Osteocyte (in vitro differentiated cells): Measurements from ENCODE around the gene CCSER1. TPM values are rescaled to one million over a fixed set of nuclear protein-coding genes. Genes with fewer than 3 reads are reported as not detected.
"Not testable (repeated sequence)": the region's sequence is repeated elsewhere in the genome, so short reads cannot be mapped to it uniquely, and the experiment has no call there.

ENCODE experiments used
- DNase-seq: peaks from one replicate; pipeline ENCODE4 v3.0.0; 2021; ENCODE audit warnings: mixed read lengths; ENCODE audit not compliant: unreplicated experiment; ENCODE audit errors: extremely low spot score
- H3K27ac Mint-ChIP-seq: one replicate; pipeline ENCODE4 v1.8.0; 2021; ENCODE audit warnings: mild to moderate bottlenecking, mixed read lengths; ENCODE audit not compliant: unreplicated experiment
- H3K27me3 Mint-ChIP-seq: one replicate; pipeline ENCODE4 v1.8.0; 2021; ENCODE audit warnings: mixed read lengths; ENCODE audit not compliant: unreplicated experiment
- H3K36me3 Mint-ChIP-seq: one replicate; pipeline ENCODE4 v1.8.0; 2021; ENCODE audit warnings: mixed read lengths; ENCODE audit not compliant: unreplicated experiment
- H3K4me1 Mint-ChIP-seq: one replicate; pipeline ENCODE4 v1.8.0; 2021; ENCODE audit warnings: mixed read lengths; ENCODE audit not compliant: unreplicated experiment
- H3K4me3 Mint-ChIP-seq: one replicate; pipeline ENCODE4 v1.8.0; 2021; ENCODE audit warnings: mild to moderate bottlenecking, moderate library complexity, mixed read lengths; ENCODE audit not compliant: unreplicated experiment
- H3K9me3 Mint-ChIP-seq: one replicate; pipeline ENCODE4 v1.8.0; 2021; ENCODE audit warnings: mixed read lengths; ENCODE audit not compliant: unreplicated experiment
- total RNA-seq: library from RNA; stranded (reverse); gene quantifications from 2 replicates; pipeline ENCODE4 v1.2.1, GENCODE V29; 2021
- TF ChIP-seq, protein P1 (sequence below): fragments of 200-600 bp; sonication (generic); IDR thresholded peaks from 2 replicates; pipeline ENCODE4 v1.5.0; 2021; ENCODE audit warnings: antibody characterized with exemption, mild to moderate bottlenecking, moderate library complexity

CCSER1 gene
- total RNA-seq, 1 donor from 2014 or later = not detected

DNA sequence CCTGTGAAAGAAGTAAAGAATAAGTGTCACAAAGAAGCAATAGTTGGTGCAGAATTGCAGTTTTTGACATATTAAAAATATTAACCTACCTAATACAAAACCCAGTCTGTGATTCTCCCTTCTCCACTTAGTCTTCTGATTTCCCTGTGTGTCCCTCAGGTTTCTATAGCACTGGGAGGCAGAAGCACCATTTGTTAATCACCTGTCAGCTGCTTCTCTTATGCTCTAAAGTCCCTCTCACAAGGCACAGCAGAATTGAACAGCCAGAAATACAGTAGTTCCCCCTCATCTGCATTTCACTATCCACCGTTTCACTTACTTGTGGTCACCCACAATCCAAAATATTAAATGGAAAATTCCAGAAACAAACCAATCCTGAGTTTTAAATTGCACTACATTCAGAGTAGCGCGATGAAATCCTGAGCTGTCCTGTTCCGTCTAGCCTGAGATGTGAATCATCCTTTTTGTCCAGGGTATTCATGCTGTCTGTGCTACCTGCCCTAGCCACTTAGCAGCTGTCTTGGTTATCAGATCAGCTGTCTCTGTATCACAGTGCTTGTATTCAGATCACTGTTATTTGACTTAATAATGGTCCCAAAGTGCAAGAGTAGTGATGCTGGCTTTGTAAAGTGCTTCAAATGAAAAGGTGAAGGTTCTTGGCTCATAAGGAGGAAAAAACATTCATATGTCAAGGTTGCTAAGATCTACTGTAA lies 1192.5 kb downstream of the CCSER1 start:
- TF ChIP-seq, protein P1, sequence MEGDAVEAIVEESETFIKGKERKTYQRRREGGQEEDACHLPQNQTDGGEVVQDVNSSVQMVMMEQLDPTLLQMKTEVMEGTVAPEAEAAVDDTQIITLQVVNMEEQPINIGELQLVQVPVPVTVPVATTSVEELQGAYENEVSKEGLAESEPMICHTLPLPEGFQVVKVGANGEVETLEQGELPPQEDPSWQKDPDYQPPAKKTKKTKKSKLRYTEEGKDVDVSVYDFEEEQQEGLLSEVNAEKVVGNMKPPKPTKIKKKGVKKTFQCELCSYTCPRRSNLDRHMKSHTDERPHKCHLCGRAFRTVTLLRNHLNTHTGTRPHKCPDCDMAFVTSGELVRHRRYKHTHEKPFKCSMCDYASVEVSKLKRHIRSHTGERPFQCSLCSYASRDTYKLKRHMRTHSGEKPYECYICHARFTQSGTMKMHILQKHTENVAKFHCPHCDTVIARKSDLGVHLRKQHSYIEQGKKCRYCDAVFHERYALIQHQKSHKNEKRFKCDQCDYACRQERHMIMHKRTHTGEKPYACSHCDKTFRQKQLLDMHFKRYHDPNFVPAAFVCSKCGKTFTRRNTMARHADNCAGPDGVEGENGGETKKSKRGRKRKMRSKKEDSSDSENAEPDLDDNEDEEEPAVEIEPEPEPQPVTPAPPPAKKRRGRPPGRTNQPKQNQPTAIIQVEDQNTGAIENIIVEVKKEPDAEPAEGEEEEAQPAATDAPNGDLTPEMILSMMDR = no peak
- Mint-ChIP-seq H3K27me3 (peaks cover 2% of the 10 kb centered on the region), H3K27ac (no peak overlapping the region), H3K4me1 (no peaks in the 10 kb centered on the region), H3K36me3 (no peaks in the 10 kb centered on the region), H3K4me3 (no peak overlapping the region), H3K9me3 (peaks cover 2% of the 10 kb centered on the region)
- no peak for DNase-seq

DNA sequence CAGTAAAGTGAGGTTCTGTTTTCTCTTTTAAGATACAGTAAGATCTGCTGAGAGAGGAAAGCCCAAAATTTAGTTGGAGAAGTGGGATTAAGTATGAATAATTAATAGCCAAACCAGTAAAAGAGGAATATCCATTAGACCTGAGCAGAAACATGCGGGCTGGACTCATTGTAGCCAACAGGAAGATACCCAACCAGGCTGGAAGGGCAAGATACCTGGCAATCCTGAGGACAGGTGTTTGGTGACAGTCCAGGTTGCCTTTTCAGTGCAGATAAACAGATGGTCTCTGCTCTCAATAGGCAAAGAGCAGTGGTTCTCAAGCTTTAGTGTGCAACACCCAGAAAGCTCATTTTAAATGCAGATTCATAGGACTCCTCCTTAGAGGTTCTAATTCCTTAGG lies 1195.8 kb downstream of the CCSER1 start:
- Mint-ChIP-seq H3K4me3 (no peak overlapping the region), H3K27me3 (peaks cover 2% of the 10 kb centered on the region), H3K27ac (no peak overlapping the region), H3K9me3 (peaks cover 15% of the 10 kb centered on the region), H3K4me1 (no peaks in the 10 kb centered on the region), H3K36me3 (no peaks in the 10 kb centered on the region)
- TF ChIP-seq, protein P1 = no peak
- no peak for DNase-seq

DNA sequence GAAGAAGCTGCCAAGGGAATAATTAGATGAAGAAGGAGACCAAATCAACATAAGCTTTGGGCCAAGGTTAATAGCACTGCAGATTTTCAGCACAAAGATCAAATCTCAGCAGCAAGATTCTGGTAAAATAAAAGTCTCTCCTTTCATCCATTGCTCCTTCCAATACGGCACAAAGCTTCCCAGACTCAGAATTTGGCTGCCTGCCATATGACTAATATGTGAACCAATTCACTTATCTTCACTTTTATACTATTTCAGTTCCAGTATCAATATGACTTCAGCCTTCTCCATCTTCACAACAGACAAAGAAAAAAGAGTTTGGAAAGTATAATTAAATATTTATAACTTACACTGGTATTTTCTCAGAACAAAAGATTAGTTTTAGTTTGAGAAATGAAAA lies 1198.3 kb downstream of the CCSER1 start:
- Mint-ChIP-seq H3K27ac (no peak overlapping the region), H3K9me3 (peaks cover 19% of the 10 kb centered on the region), H3K27me3 (peaks cover 2% of the 10 kb centered on the region), H3K4me1 (no peaks in the 10 kb centered on the region), H3K36me3 (no peaks in the 10 kb centered on the region), H3K4me3 (no peak overlapping the region)
- TF ChIP-seq, protein P1 = no peak
- no peak for DNase-seq

DNA sequence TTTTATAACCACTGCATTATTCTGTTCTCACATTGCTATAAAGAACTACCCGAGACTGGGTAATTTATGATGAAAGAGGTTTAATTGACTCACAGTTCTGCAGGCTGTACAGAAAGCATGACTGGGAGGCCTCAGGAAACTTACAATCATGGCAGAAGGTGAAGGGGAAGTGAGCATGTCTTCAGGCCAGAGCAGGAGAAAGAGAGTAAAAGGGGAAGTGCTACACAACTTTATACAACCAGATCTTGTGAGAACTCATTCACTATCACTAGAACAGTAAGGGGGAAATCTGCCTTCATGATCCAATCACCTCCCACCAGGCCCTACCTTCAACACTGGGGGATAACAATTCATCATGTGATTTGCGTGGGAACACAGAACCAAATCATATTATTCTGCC lies 1199.0 kb downstream of the CCSER1 start:
- not testable (repeated sequence) for H3K27me3 Mint-ChIP-seq, H3K36me3 Mint-ChIP-seq, H3K27ac Mint-ChIP-seq

DNA sequence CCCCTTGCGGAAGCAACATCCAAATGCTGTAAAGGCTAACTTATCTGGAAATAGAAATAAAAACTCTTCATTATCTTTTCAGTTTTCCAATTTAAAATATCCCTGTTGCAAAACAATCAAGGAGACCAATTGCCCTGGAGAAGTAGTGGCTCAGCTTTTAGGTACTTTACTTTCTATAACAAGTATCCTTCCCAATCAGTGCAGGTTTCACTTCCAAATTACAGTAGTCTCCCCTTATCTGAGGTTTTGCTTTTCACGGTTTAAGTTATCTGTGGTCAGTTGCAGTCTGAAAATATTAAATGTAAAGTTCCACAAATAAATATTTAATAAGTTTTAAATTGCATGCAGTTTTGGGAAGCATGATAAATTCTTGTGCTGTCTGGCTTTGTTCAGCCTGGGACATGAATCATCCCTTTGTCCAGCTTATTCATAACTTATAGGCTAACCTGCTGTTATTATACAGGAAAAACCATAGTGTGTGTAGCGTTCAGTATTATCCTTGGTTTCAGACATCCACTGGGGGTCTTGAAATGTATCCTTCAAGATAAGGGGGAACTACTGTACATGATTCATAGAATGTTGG lies 1203.5 kb downstream of the CCSER1 start:
- Mint-ChIP-seq H3K4me1 (no peaks in the 10 kb centered on the region), H3K27ac (no peak overlapping the region), H3K27me3 (peaks cover 5% of the 10 kb centered on the region), H3K4me3 (no peak overlapping the region), H3K9me3 (peaks cover 12% of the 10 kb centered on the region), H3K36me3 (no peaks in the 10 kb centered on the region)
- TF ChIP-seq, protein P1 = no peak
- DNase-seq = no peak

More for the DNA sequence above, 1199.0 kb downstream of the CCSER1 start:
- not testable (repeated sequence) for H3K4me3 Mint-ChIP-seq, H3K4me1 Mint-ChIP-seq, DNase-seq
- H3K9me3 Mint-ChIP-seq = peaks cover 19% of the 10 kb centered on the region
